HEK293T (cell line): ENCODE results near the gene AMTN.

ENCODE experiments used
- FOXM1 ChIP-seq: fragments of 450-650 bp; IDR thresholded peaks from 2 replicates; pipeline ENCODE4 v1.6.1; 2017; ENCODE audit warnings: mild to moderate bottlenecking, borderline replicate concordance
- HDGF ChIP-seq: fragments of 450-650 bp; IDR thresholded peaks from 2 replicates; pipeline ENCODE4 v1.6.1; 2017; ENCODE audit warnings: antibody characterized with exemption, borderline replicate concordance
- NFRKB ChIP-seq: fragments of 450-650 bp; IDR thresholded peaks from 2 replicates; pipeline ENCODE4 v1.6.1; 2016; ENCODE audit warnings: mild to moderate bottlenecking, moderate library complexity
- PKNOX1 ChIP-seq: fragments of 450-650 bp; IDR thresholded peaks from 2 replicates; pipeline ENCODE4 v1.6.1; 2016

GRCh38 chr4:70508801-70509200, 9.6 kb upstream of the AMTN start:
- TF ChIP-seq HDGF (no peak), FOXM1 (no peak), NFRKB (no peak), PKNOX1 (no peak)
